ENCODE measurements around the gene ROGDI. TPM values are rescaled to one million over a fixed set of nuclear protein-coding genes. Genes with fewer than 3 reads are reported as not detected.

Gene ROGDI
- total RNA-seq = 10 to 100 TPM; 12.7 to 17.3 TPM

GRCh38 chr16:4801962-4802658 is at the start of gene ROGDI:
TSS of gene ROGDI (minus strand) at chr16:4802633. CDS start at chr16:4802571, 62 bp downstream.

DNA sequence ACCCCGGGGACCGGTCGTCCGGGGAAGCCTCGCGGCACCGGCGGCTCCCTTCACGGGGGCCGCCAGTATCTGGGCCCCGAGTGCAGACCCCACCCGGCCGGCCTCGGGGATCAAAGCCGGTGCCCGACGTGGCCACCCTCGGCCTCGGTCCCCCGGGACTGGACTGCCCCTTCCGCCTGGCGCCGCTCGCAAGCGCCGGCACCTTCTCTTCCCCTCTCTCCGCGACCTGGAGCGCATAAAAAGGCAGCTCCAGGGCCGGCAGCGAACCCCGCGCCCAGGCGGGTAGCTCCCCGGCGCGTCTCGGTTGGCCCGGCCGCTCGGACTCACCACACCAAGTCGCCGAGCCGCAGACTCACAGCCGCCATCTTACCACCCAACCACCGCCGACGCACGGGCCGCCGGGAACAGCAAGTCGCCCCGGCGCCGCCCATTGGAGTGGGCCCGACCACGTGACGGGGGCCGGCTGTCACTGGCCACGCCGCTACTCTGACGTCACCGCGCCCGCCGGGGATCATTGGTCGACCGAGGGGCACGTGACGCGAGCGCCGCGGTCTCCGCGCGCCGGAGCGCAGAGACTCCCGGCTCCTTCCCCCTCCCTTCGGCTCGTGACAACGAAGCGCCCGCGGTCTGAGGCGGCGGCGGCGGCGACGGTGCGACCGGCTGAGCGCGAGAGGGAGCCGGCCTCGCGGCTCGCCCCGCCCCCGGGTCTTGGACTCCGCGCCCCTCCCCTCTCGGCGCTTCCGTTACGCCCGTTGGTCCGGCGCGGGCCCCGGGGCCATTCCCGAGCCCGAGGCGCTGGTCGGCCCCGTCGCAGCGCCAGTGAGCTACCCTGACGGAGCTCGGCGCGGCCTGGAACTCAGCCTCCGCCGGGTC is 44.7 kb upstream of the ROGDI start, which contains the start of the genes GLYR1 and UBN1:
Gene GLYR1 (minus strand): TSS at position 388 of the 873 bp plus-strand sequence. CDS start 23 bp downstream, at position 365.
Gene UBN1 (plus strand): TSS at position 581 of the 873 bp plus-strand sequence. CDS start 5,437 bp downstream, outside the sequence.

DNA sequence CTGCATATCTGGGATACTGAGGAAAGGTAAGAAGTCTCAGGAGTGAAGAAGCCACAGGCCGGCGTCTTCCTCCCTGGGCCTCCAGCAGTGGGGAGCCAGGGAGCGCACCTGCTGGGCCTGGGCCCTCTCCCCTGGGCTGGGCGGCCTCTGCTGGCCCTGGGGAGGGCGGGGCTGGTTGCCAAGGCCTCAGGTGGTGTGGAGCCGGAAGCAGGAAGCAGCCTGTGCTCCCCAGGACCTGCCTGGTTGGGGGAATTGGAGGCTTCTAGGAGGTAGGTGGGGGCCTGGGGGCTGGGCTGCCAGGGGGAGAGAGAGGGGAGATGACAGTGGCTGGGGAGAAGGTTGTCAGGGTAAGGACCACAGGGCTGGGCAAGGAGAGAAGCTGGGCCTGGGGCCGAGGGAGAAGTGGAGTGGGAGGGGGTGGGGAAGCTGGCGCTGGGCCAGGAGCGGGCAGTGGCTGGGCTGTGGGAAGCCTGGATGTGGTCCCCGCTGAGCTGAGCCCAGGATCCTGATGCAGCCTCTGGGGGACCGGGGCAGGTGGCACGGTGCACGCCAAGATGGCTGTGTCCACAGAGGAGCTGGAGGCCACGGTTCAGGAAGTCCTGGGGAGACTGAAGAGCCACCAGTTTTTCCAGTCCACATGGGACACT is 7.1 kb downstream of the ROGDI start, which contains the start of gene SMIM22:
Gene SMIM22 (plus strand): TSS at position 189 of the 647 bp plus-strand sequence. CDS start 366 bp downstream, at position 555.

DNA sequence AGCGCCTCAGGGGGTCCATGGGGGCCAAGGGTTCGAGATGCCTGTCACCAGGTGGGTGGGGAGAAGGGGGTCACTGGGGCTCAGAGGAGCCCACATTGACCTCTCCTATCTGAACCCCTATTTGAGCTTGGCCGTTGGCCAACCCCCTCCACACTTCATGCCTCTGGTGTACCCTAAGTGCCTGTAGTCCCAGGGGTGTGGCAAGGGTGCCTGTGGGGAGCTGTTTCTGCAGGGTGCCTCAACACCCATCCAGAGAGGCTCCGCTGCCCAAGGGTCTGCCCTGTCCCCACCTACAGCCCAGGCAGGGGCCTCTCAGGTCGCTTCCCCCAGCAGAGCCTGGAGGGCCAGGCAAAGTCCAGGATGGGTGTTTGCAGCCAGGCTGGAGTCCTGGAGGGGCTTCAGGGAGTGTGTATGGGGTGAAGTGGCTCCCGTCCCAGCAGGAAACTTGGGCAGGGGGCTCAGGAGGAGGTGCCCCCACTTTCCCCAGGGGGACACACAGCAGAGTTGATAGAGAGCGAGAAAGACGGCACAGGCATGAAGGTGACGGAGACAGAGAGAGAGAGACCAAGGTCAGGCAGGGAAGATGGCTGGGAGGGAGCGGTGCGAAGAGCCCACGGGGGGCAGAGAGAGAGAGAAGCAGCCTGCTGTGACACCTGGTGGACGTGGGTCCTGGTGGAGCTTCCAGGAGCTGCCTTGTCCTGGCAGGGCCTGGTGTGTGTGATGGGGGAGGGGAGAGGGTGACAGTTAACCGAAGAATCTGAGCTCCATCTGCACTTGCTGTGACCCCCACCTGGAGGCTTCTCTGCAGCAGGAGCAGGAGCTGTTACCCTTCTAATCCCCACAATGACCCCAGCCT is 14.6 kb downstream of the ROGDI start, which contains the start of gene SEPTIN12:
Gene SEPTIN12 (minus strand): TSS at position 719 of the 856 bp plus-strand sequence. CDS start 700 bp downstream, at position 19.

GRCh38 chr16:4766875-4767628 is 35.4 kb downstream of the ROGDI start, which contains the start of gene ZNF500:
TSS of gene ZNF500 (minus strand) at chr16:4767162. CDS start at chr16:4765978, 1,184 bp downstream.

Small RNAs within 50 kb of the gene (small RNA-seq; reads per million reads assigned to genes)
- gene RF00017 = 0 reads per million in 2 donors

Other genes starting within 250 kb of the ROGDI start
- not detected for gene C16orf96, start 246.3 kb downstream of the ROGDI start, total RNA-seq
- gene UBALD1, start 187.7 kb downstream of the ROGDI start, total RNA-seq = 10 to 100 TPM in 1 of 2 donors, 1 to 10 TPM in 1; 6.5 to 13.0 TPM
- 10 to 100 TPM; 49.0 to 76.4 TPM for gene MGRN1, start 177.8 kb downstream of the ROGDI start, total RNA-seq
- gene NUDT16L1, start 109.1 kb downstream of the ROGDI start, total RNA-seq = 10 to 100 TPM; 21.3 TPM
- 10 to 100 TPM; 12.7 to 14.5 TPM for gene ANKS3, start 68.4 kb downstream of the ROGDI start, total RNA-seq
- under 1 TPM; under 0.01 to 0.33 TPM for gene DNAAF8, start 68.1 kb downstream of the ROGDI start, total RNA-seq
- 10 to 100 TPM; 11.3 to 11.4 TPM for gene ZNF500, start 35.5 kb downstream of the ROGDI start, total RNA-seq
- gene SEPTIN12, start 14.3 kb downstream of the ROGDI start, total RNA-seq = not detected
- gene SMIM22, start 7.3 kb downstream of the ROGDI start, total RNA-seq = not detected
- 10 to 100 TPM; 39.6 to 48.6 TPM for gene GLYR1, start 44.7 kb upstream of the ROGDI start, total RNA-seq
- gene UBN1, start 44.8 kb upstream of the ROGDI start, total RNA-seq = 10 to 100 TPM; 26.6 to 29.9 TPM
- under 1 TPM; under 0.01 to 0.33 TPM for gene PPL, start 134.5 kb upstream of the ROGDI start, total RNA-seq
- under 1 TPM in 1 of 2 donors, not detected in 1; 0.34 TPM for gene SEC14L5, start 155.7 kb upstream of the ROGDI start, total RNA-seq
- 10 to 100 TPM; 23.3 to 35.8 TPM for gene NAGPA, start 231.3 kb upstream of the ROGDI start, total RNA-seq